ENCODE measurements around the gene ZNF536. TPM values are rescaled to one million over a fixed set of nuclear protein-coding genes. Genes with fewer than 3 reads are reported as not detected.

The ZNF536 gene
- total RNA-seq, 1 experiment from 2014 or later, result not detected

- peak; percentile 8 for DNase-seq
- H2AFZ ChIP-seq (ENCODE audit: low read length), result no peak overlapping the region
Observed at GRCh38 chr19:30326393-30326710, 45.8 kb upstream of the ZNF536 start.

More at GRCh38 chr19:30326393-30326710, 45.8 kb upstream of the ZNF536 start:
- Histone ChIP-seq H2BK120ac (ENCODE audit: low read depth, low read length, poor library complexity, severe bottlenecking) (no peak overlapping the region), H2BK5ac (ENCODE audit: insufficient read length, low read length) (no peak overlapping the region), H3K18ac (ENCODE audit: insufficient read length, low read depth, low read length) (no peak overlapping the region), H3K4me2 (ENCODE audit: insufficient read depth, insufficient read length, low read length) (no peak overlapping the region), H3K9ac (ENCODE audit: extremely low read depth, insufficient read length, low read length) (no peak overlapping the region), H2BK20ac (ENCODE audit: low read depth, low read length, poor library complexity, severe bottlenecking) (no peak overlapping the region), H4K20me1 (ENCODE audit: control insufficient read depth, insufficient read depth, insufficient read length) (no peaks in the 10 kb centered on the region), H3K14ac (ENCODE audit: insufficient read depth, low read length) (no peak overlapping the region), H3K4ac (ENCODE audit: low read depth, low read length) (no peak overlapping the region), H3K79me2 (ENCODE audit: insufficient read depth, low read length) (no peaks in the 10 kb centered on the region), H4K5ac (ENCODE audit: insufficient read length, low read depth, low read length) (no peak overlapping the region), H3K27ac (ENCODE audit: insufficient read length, low read depth, low read length) (no peak overlapping the region), H3K27me3 (ENCODE audit: insufficient read depth, low read length) (no peaks in the 10 kb centered on the region), H3K4me1 (ENCODE audit: insufficient read depth, low read length) (no peaks in the 10 kb centered on the region), H3K56ac (ENCODE audit: insufficient read length, low read depth, low read length) (no peak overlapping the region), H3K79me1 (ENCODE audit: insufficient read depth, low read depth, low read length, poor library complexity, severe bottlenecking) (no peaks in the 10 kb centered on the region), H4K91ac (ENCODE audit: insufficient read length, low read depth, low read length) (no peak overlapping the region), H4K8ac (replicated peaks; ENCODE audit: insufficient read length, low read depth, low read length) (no peak overlapping the region), H3K9me3 (ENCODE audit: control insufficient read depth, low read depth, low read length) (no peaks in the 10 kb centered on the region), H3K23ac (ENCODE audit: insufficient read length, low read depth, low read length) (no peak overlapping the region), H2BK12ac (ENCODE audit: insufficient read length, low read depth, low read length) (no peak overlapping the region), H3K23me2 (ENCODE audit: insufficient read length, low read depth, low read length, poor library complexity, severe bottlenecking) (no peaks in the 10 kb centered on the region), H2AK5ac (ENCODE audit: insufficient read length, low read length) (no peak overlapping the region), H3T11ph (ENCODE audit: low read length) (no peak overlapping the region), H2BK15ac (ENCODE audit: low read depth, low read length) (no peak overlapping the region)
- peaks cover 4% of the 10 kb centered on the region; the same call in 1 of the 2 replicates for H3K27me3 Mint-ChIP-seq (ENCODE audit: low read depth)
- no CpG with 5 or more reads among the region's 11 CpGs for WGBS (ENCODE audit: extremely low coverage, insufficient read length, low lambda C conversion rate)
- H3K4me3 Mint-ChIP-seq, result no peak overlapping the region
- H3K27ac Mint-ChIP-seq, result no peak overlapping the region
- peaks cover 0 to 3% of the 10 kb centered on the region in 2 experiments; a peak in 2 of 5 replicates for H3K9me3 Mint-ChIP-seq
- no peaks in the 10 kb centered on the region for H3K4me1 Mint-ChIP-seq
- no peaks in the 10 kb centered on the region; a peak in 1 of 7 replicates for H3K36me3 Mint-ChIP-seq (ENCODE audit: insufficient read depth in 1 of 3, low read depth in 3 of 3)
- no peak for TF ChIP-seq CTCF (conservative IDR thresholded peaks at IDR 0.05)

Measured in H9 (cell line).